Measurements from ENCODE around the gene RIT1. TPM values are rescaled to one million over a fixed set of nuclear protein-coding genes. Genes with fewer than 3 reads are reported as not detected.

The RIT1 gene
- total and polyA plus RNA-seq, 2 donors (not counting 3 experiments of a cell fraction or from before 2014, with no cell fraction given), result 46.4 to 65.5 TPM

- H2AFZ ChIP-seq (ENCODE audit: low read depth, low read length), result no peak overlapping the region
- no peaks in the 10 kb centered on the region for H3K9me1 ChIP-seq (replicated peaks; ENCODE audit: control insufficient read depth, extremely low read depth, insufficient read depth, low read length)
- H3K36me3 ChIP-seq (ENCODE audit: control insufficient read depth in 2 of 2, extremely low read depth in 1 of 2, insufficient read depth in 2 of 2, low read length in 2 of 2), result peaks cover 29 to 39% of the 10 kb centered on the region in 2 experiments
- no peaks in the 10 kb centered on the region for H3K9me3 ChIP-seq (replicated peaks; ENCODE audit: control insufficient read depth, insufficient read depth, low read length)
- no peak overlapping the region for H3K27ac ChIP-seq (ENCODE audit: insufficient read depth, low read depth, low read length)
- ChIA-PET CTCF (interaction anchor here (1.3 kb wide), 1 partner anchor 42 kb away, joined by 5 read pairs; no protein-coding TSS in a partner anchor), POLR2A (no interaction called here)
- TF ChIP-seq FOS (IDR thresholded peaks at IDR 0.05; ENCODE audit: borderline replicate concordance, insufficient read depth, low read length) (no peak), MYC (IDR thresholded peaks at IDR 0.05; ENCODE audit: low read depth, low read length) (no peak), POLR2AphosphoS5 (IDR thresholded peaks at IDR 0.05; ENCODE audit: insufficient read depth, low read depth, low read length) (no peak), JUN (IDR thresholded peaks at IDR 0.05; ENCODE audit: borderline replicate concordance, insufficient read depth, insufficient read length, low read depth) (no peak), POLR2A (IDR thresholded peaks at IDR 0.05; ENCODE audit: low read depth, low read length) (no peak), GATA2 (IDR thresholded peaks at IDR 0.05; ENCODE audit: insufficient read depth, insufficient read length, low read depth, low read length) (no peak), EZH2 (IDR thresholded peaks at IDR 0.05; ENCODE audit: borderline replicate concordance, low read depth, low read length, severe bottlenecking) (no peak)
- TF ChIP-seq, protein P1, sequence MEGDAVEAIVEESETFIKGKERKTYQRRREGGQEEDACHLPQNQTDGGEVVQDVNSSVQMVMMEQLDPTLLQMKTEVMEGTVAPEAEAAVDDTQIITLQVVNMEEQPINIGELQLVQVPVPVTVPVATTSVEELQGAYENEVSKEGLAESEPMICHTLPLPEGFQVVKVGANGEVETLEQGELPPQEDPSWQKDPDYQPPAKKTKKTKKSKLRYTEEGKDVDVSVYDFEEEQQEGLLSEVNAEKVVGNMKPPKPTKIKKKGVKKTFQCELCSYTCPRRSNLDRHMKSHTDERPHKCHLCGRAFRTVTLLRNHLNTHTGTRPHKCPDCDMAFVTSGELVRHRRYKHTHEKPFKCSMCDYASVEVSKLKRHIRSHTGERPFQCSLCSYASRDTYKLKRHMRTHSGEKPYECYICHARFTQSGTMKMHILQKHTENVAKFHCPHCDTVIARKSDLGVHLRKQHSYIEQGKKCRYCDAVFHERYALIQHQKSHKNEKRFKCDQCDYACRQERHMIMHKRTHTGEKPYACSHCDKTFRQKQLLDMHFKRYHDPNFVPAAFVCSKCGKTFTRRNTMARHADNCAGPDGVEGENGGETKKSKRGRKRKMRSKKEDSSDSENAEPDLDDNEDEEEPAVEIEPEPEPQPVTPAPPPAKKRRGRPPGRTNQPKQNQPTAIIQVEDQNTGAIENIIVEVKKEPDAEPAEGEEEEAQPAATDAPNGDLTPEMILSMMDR (IDR thresholded peaks at IDR 0.05; ENCODE audit: extremely low read depth in 1 of 2, insufficient read depth in 1 of 2, low read depth in 1 of 2, low read length in 2 of 2), result no peak
- TF ChIP-seq, protein P2, sequence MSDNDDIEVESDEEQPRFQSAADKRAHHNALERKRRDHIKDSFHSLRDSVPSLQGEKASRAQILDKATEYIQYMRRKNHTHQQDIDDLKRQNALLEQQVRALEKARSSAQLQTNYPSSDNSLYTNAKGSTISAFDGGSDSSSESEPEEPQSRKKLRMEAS (IDR thresholded peaks at IDR 0.05; ENCODE audit: insufficient read depth, insufficient read length), result no peak
- H3K27me3 ChIP-seq (ENCODE audit: control insufficient read depth in 2 of 2, insufficient read depth in 2 of 2, low read length in 2 of 2), result no peaks in the 10 kb centered on the region
- no peak for DNase-seq (ENCODE audit: low read depth, low spot score)
- TSS peak; percentile 46 for BruUV-seq (replicated peaks)
- no peaks in the 10 kb centered on the region for H4K20me1 ChIP-seq (replicated peaks; ENCODE audit: control insufficient read depth, extremely low read depth, insufficient read depth, low read length)
- intact Hi-C loops (cut with micrococcal nuclease), result no loop called here
- no peak overlapping the region for H3K4me3 ChIP-seq (replicated peaks in 1 of 3; ENCODE audit: insufficient read depth in 1 of 3, low read depth in 1 of 3, low read length in 3 of 3)
- dilution Hi-C loops (cut with MboI; ENCODE audit: extremely low pct_ligation_motif_present, low sequenced_read_pairs), result no loop called here
- no peak overlapping the region for H3K4me2 ChIP-seq (ENCODE audit: insufficient read depth, low read length)
- no peak for FAIRE-seq
- no peak overlapping the region for H3K9ac ChIP-seq (replicated peaks; ENCODE audit: extremely low read depth, insufficient read depth, low read length)
- no peaks in the 10 kb centered on the region for H3K4me1 ChIP-seq (ENCODE audit: control insufficient read depth, extremely low read depth, insufficient read depth, low read length)
- H3K79me2 ChIP-seq (ENCODE audit: control insufficient read depth, insufficient read depth, low read length), result no peaks in the 10 kb centered on the region
Measured at GRCh38 chr1:155947292-155947691, 36.1 kb upstream of the RIT1 start.
